ENCODE data around the gene GRB10.

The GRB10 gene

DNA sequence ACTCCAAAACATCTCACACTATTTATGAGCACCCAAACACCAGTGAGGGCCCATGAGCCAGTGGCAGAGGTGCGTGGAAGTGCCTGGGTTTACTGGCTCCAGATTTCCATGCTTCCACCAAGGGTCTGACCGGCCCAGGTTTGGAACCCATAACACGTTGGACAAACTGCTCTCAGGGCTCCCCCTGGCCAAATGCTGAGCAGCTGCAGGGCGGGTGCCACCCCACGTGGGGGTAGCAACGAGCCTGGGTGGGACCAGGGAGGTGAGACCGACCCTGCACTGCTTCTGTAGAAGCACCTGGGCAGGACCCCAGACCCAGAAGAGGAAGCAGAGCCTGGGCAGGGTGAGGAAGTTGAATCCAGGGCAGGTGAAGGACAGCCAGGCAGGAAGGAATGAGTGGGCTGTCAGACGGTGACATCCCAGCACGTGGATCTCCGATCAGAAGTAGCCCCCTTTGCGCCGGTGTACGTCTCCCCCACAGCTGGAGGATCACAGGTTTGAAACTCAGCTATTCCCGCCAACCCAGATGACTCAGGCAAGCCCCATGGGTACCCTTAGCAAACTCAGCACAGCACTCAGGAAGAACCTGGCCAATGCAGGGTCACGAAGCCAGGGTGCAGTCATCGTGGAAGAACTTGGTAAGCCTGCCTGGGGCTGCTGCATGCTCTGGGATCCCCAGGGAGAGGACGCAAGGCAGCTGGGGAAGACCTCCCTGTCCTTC lies 117.1 kb downstream of the GRB10 start:
- DNase-seq = no peak

DNA sequence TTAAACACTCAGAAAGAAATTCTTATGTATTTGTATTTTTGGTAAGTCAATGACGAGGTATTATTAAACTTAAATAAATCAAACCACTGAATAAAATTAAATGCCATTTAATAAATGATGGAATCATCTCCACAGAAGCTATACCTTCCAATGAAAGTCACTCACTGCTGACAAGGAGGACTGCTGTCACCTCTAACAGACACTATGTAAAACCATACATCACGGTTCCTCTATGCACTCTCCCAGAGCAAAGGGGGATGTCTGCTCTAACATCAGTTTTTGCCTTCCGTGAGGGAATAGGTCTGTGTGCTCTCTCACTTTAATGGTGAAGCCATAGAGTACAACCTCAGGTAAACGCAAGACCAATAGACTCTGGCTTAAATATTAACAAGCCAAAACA lies 117.8 kb downstream of the GRB10 start:
- no peak for DNase-seq

DNA sequence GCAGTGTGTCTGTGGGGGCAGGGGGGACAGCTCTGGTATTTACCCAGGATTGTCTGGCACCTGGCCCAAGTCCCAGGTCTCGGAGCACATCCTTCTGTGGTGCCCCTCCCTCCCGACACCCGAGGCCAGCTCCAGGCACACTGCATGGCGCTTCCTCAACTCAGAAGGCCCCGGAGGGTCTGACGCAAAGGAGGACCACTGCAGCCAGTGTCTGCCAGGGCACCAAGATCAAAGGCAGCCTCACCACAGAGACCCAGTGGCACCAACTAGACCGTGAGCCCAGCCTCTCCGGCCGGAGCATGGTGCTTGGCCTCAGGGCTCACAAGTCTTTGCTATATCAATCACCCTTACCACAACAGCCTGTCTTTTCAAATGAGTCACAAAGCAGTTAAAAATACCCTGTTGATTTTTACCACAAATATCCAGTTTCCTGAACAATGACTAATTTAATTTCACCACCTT lies 118.2 kb downstream of the GRB10 start:
- no peak for DNase-seq

DNA sequence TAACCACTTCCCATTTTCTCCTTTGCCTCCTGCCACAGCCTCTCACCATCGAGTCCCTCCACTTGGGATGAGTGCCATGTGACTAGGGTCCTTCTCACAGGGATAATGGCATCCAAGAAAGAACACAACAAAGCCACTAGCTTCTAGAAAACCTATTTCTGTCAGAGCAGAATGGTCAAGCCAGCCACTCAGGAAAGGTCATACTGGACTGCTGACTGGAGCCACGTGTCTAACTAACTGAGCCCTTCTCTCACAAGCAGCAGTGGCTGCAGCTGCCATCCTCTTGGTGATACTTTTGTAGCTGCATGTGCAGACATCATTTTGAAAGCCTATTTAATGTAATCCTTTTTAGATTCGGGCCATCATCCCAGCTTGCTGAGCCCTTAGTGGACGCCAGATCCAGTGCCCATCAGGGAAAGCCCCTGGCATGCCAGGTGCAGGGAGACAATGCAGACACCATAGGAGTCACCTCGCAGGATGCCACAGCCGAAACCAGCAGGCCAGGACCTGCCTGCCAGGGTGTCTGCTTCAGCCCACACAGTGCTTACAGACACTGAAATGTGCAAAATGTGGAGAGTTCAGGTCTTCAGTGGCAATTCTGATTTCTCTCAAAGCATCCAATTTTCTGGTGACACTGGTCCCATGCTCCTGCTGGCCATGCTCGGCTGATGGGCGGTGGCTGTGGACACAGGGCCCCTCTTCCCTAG lies 119.1 kb downstream of the GRB10 start:
- no peak for DNase-seq

DNA sequence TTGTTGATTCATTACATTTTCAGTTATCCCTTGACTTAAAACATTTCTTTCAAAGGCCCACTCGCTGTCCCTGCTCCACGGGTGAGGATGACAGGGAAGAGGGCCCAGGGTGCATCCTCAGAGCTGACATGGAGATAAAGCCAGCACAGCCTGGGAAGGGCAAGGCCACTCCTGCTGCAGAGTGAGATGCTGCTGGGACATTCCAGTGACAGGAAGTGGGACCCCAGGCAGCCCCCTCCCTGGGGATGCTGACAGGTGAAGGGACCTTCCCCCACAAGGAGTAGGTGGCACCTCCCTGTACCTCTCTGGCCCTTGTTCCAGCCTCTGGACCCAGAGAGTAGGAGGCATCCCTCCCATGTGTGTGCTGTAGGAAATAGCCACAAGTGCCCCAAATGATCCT lies 119.7 kb downstream of the GRB10 start:
- DNase-seq = no peak

DNA sequence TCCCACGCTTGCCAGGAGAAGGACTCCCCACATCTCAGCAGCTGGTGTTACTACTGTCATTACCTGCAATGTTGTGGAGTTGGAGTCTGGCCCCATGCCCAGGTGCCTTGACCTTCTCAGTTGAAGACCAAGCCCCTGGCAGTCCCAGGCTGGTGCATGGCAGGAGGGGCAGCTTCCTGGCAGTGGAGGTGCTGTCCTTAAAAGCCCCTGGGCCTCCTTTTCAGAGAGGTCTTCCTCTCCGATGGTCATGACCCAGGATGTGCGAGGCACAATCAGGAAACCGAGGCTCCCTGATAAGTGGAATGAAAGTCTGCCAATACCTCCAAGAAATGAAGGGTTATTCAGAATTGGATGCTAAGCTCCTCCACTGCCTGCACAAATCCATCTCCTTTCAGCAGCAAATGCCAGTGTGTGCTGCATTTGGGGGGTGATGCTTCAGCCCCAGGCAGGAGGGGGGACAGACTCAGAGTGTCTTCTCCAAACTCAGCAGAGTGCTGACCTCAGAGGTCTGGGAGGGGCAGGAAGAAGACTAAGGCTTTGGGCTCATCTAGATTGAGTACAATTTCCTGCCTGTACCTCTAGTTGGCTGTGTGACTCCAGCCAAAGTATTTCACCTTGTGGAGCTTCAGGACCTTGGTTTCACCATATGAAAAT lies 120.5 kb downstream of the GRB10 start:
- no peak for DNase-seq

DNA sequence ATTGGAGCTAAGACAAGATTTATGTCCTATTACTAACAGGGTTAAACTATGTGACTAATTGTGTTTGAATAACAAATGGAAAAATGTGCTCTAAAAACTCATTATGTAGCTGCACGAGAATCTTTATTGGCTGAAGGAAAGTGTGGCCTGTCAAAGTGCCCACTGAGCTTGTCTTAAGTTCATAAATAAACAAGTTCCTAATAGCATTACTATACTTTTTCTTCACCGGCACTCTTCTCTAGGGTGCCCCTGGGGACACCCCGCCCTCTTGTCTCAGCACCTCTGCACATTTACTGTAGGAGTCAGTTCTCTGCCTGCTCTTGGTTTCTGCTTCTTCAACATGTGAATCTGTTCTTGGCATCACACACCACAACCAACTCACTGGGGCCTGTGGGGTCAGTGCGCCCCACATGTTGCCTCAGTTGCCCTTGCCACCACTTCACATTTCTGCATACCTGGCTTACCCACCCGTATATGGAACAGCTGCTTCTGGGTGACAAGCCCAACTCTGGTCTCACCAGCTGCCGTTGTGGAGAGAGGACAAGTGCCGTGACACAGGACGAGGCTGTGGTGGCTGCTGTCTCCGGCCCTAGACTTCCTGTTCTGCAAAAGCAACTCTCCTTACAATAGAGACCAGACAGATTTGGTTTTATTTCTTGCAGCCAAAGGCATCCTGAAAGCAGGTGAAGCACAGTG lies 121.2 kb downstream of the GRB10 start:
- DNase-seq = no peak

DNA sequence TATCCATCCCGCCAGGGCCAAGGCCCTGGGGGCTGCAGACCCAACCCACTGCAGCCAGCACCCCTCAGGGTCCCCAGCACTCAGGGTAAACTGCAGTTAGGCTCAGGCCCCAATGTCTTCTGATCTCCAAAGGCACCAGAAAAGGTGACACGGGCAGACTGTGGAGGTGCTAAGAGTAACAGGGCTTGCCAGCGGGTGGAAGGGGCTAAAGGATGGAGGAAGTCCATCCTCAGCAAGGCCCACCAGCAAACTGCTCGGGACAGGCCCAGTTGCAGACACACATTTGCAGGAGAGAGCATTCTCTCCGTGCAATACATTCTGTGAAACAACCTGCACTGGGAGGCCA lies 121.9 kb downstream of the GRB10 start:
- no peak for DNase-seq

DNA sequence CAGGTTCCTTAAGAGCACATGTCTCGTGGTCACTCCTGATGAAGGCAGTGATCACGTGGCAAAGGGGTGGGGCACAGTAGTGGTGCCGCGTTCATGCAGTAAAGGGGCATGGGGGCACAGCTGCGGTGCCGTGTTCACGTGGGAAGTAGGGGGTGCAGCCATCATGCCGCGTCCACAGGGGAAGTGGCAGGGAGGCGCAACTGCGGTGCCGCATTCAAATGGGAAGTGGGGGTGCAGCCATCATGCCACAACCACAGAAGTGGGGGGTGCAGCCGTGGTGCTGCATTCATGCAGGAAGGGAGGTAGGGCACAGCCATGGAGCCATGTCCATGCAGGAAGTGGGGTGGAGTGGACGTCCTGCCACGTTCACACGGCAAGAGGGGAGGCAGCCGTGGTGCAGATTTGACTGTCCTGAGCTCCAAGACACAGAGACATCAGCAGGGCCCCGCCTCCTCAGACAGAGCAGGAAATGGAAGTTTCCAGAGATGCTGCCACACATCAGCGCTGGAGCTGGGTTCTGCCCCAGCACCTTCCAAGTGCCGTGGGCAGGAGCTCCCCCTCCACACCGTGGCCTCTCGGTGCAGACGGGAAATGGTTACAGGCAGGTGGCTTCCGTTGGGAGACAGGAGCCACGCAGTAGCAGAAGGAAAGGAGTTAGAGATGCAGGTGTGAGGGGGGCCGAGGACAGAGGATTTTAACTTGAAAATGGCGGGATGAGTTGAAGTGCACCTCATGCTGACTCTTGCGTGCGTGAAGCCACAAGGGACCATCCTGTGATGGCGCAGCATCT lies 122.5 kb downstream of the GRB10 start:
- DNase-seq = no peak

DNA sequence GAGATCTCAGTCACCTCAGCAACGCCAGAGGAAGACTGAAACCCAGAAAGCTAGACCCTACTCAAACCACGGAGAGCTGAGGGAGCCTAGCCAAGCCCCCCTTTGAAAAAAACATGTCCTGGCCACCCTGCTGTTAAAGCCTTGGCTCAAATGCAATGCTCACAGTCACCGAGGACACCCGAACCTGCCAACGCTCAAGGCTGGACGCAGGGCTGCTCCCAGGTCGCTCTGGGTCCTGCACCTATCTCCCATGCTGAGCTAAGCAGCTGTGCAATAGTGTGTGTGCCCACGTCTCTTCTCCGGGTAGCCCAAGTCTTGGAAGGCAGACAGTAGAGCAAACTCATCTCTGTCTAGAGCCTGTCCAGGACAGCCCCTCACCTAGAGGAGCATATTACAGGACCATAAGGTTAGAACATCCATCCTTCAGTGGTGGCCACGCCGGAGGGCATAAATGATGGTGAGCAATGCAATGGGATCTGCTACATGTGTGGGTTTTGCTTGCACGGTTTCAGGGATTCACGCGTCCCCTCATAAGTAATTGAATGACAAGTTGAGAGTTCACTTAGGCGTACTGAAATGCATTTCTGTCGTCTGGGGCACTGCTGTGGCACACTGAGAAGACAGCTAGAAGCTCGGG lies 123.2 kb downstream of the GRB10 start:
- no peak for DNase-seq

DNA sequence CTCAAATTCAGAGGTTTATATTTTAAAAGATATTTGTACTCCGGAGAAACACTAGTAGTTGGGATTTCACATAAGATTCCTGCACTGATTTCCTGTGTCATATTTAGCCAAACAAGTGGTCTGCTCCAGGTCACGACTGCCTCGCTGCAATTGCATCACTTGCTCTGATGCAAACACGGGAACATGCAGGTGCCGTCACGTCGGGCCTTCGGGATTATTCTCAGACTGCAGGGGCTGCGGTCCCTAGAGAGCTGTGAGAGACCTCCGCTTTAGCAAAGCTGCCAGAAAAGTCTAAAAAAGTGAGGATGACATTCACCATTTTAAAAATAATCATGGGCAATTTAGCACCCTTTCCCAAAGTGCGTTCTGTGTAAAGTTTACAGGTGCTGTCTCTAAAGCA lies 124.0 kb downstream of the GRB10 start:
- DNase-seq = no peak

DNA sequence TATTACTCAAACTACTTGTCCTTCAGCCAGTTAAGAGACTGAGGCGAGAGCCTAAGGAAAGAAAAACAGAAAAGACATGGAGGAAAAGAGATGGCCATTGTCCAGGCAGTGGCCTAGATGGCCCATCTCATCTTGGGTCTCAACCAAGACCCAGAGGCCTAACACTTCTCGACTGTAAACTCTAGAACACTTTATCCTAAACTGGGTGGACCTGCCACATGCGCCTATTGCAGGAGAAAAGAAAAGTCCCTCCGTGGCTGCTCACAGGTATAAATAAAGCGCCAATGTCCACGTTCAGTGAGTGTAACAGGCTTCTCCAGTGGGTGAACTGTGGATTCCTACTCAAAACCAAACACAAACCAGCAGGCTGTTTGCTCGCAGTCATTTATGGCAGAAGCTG lies 124.8 kb downstream of the GRB10 start:
- no peak for DNase-seq

DNA sequence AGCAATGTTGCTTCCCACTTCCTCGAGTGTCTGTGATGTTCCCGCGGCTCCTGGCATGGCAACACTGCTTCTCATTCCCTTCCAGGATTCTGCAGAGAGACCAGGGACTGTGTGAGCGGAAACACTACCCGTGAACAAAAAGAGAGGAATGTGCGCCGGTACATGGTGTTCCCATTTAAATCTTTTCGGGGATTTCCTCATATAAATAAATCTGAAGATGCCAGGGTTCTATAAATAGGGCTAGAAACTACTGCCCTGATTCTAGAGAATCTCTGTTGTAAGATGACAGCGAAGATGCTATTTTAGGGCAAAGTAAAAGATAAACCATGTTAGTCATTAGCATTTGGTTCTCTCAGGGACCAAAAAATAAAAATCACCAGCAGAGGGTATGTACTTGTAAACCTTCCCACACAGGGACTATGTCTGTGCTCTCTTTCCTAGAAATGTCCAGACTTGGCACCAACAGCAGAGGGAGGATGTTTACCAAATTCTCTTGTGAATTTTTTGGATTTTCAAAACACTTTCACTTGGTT lies 125.3 kb downstream of the GRB10 start:
- DNase-seq = no peak

DNA sequence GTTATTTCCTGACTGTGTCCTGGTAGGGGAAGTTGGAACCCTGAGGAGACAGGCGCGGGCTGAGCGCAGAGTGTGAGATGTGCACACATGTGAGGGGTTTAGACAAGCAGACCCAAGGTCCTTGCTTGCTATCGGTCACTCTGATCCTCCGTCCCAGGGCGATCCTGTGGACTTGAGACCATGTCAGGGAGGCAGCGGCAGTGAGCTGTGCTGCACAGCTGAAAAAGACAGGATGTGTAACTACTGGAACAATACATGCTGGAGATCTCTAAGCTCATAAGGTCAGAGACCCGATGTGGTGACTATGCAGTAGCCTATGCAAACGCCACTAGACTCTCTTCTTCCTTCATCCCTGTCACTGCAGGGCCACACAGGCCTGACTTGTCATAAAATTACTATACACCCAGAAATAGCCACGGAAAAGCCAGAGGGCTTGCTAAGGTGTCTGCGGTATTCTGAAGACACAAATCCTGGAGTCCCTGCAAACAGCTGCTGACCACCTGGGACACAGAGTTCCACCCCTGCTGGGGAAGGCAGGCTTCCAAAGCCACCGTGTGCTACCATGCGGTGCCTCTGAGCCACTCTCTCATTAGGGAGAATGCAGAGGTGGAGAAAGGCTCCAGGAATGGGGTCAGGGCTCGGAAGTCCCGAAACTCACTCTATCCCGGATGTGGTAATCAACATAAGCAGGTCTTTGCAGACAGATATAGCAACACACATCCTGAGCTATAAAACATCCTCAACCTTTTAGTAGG lies 126.4 kb downstream of the GRB10 start:
- no peak for DNase-seq

DNA sequence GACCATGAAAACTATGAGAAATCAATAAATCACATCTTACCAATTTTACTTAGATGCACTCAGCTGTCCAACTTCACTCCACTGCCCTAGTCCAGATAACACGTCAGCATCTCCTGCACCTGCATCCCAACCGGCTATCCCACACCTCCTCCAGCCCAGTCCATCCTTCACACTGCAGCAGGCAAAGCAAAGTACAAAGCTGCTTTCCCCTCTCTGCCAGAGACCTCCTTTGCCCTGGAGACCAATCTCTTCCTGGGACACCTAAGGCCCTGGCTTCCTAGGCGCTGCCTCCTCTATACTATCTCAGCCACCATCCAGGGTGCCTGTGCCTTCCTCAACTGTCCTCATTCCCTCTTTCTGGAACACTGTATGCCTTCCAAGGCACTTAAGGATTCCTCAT lies 127.2 kb downstream of the GRB10 start:
- DNase-seq = no peak

DNA sequence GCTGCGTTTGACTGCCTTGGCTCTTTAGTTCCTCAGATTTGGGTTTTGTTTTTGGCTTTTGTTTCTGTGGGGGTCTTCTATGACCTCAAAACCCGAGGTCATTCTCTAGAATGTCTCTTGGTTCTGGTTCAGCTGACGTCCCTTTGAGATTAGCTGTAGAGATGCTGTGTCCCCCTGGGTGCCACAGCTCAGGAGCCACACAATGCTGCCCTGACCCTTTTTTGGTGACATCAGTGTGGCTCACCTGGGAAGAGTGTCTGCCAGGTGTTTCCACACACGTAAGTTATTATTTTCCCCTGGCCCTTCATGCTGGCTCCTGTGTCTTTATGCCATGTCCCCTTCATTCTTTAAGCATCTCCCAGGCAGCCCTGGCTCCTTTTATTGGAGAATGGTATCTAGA lies 127.7 kb downstream of the GRB10 start:
- no peak for DNase-seq

DNA sequence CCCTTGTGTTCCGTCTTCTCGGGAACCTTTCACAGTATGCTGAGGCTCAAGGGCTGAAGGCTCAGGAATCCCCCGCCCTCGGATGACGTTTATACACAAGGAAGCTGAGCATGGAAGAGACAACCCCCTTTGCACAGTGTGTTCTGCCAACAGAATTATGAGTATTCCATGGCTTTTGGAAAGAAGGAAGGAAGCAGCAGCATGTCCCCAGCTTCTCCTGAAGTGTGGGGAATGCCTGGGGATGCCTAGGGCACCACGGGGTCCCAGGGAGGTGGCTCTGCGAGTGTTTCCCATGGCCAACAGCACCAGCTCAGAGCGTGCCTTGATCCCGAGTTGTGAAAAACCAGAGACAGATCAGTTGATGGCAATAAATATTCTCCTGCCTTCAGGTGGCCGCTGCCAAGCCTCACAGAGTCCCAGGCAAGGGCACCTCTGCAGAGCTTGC lies 128.7 kb downstream of the GRB10 start:
- DNase-seq = no peak

DNA sequence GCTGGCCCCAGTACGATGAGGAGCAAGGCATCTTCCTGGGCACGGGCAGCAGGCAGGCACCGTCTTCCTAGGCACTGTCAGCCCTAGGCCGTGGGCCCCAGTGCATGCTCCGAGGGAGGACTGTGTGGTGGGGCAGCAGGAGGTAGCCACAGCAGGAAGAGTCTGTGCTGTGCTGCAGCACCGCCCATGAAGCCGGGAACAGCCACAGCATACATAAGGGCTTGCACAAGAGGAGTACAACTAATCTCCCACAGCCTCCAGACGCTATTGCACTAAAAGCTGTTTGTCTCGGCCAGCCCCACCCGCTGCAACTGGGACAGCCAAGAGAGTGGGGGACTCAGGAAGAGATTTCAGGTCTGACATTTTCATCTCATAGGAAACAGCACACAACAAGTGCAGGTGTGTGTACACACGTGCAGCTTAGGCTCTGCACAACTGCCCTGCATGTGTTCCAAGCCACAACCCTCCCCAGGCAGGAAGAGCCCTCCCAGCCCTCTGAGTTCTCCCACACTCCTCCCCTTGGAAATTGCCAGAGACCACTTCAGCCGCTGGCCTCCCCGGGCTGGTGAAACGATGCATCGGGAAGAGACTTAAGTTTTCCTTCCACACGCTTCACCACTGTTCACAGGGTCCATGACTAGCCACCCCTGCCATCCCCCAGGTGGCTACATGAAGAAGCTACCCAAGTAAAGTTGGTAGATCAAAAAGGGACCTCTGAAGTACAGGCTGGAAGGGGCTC lies 129.4 kb downstream of the GRB10 start:
- no peak for DNase-seq

DNA sequence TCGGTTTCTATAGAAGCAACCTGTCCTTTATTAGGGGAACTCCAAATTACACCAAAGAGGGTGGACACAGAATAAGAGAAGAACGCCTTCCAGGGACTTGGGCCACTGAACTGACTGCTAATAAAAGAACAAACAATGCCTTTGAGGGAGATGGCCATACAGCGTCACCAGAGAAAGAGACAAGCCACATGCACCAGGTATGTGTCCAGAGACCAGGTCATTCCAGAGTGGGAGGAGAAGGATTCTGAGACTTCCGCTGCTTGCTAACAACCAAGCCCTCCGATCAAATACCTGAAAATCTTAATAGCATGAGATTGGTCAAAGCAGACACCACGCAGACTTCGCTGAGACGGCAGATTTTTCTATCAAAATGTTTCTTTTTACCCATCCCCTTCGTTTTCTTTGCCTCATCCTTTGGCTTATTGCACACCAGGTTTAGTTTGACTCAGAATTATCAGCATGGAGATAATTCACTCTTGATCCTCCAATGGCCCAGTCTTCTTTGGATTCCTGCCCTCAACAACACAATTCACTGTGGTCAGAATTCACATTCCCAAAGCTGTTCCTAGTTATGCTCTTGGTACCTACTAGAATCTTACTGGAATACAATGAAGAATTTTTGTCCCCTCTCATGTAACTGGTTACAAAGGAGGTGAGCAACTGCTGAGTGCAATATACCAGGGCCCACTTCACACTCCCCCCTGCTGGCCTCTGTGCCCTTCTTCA lies 130.1 kb downstream of the GRB10 start:
- no peak for DNase-seq
